Activated CD4-positive, alpha-beta T cell treated with anti-CD3 and anti-CD28 coated beads, Interleukin-2, amount 10 ng/mL, durations not matched to agents 7 days and 5 days (primary cell): ENCODE results near the gene EPN1. TPM values are rescaled to one million over a fixed set of nuclear protein-coding genes. Genes with fewer than 3 reads are reported as not detected.

ENCODE experiments used
- CTCF ChIA-PET: fragments of 350-600 bp; sonication (Branson Sonifier 250); formaldehyde crosslinking; loops from one replicate; lab custom pipeline; 2021; ENCODE audit warnings: antibody characterized with exemption; lab: Charles Lee
- POLR2A ChIA-PET: fragments of 350-600 bp; sonication (Branson Sonifier 250); formaldehyde crosslinking; loops from one replicate; lab custom pipeline; 2021; ENCODE audit warnings: antibody characterized with exemption; lab: Charles Lee
- DNase-seq: peaks from one replicate; pipeline ENCODE4 v3.0.0-alpha.2; 2020
- H3K27ac Mint-ChIP-seq: one replicate; pipeline ENCODE4 v1.8.0; 2021; ENCODE audit warnings: mild to moderate bottlenecking, moderate library complexity, mixed read lengths
- H3K27me3 Mint-ChIP-seq: one replicate; pipeline ENCODE4 v1.8.0; 2021; ENCODE audit warnings: mixed read lengths
- H3K36me3 Mint-ChIP-seq: one replicate; pipeline ENCODE4 v1.8.0; 2021; ENCODE audit warnings: low read depth, mixed read lengths
- H3K4me1 Mint-ChIP-seq: one replicate; pipeline ENCODE4 v1.8.0; 2021; ENCODE audit warnings: mixed read lengths
- H3K4me3 Mint-ChIP-seq: one replicate; pipeline ENCODE4 v1.8.0; 2021; ENCODE audit warnings: mild to moderate bottlenecking, moderate library complexity, mixed read lengths
- H3K9me3 Mint-ChIP-seq: one replicate; pipeline ENCODE4 v1.8.0; 2021; ENCODE audit warnings: mixed read lengths
- total RNA-seq, 2 experiments: library from RNA; stranded (reverse); gene quantifications; one replicate each; pipeline ENCODE4 v1.2.3, GENCODE V29; 2021

Gene EPN1
- total RNA-seq: 10 to 100 TPM; 50.8 to 64.2 TPM

DNA sequence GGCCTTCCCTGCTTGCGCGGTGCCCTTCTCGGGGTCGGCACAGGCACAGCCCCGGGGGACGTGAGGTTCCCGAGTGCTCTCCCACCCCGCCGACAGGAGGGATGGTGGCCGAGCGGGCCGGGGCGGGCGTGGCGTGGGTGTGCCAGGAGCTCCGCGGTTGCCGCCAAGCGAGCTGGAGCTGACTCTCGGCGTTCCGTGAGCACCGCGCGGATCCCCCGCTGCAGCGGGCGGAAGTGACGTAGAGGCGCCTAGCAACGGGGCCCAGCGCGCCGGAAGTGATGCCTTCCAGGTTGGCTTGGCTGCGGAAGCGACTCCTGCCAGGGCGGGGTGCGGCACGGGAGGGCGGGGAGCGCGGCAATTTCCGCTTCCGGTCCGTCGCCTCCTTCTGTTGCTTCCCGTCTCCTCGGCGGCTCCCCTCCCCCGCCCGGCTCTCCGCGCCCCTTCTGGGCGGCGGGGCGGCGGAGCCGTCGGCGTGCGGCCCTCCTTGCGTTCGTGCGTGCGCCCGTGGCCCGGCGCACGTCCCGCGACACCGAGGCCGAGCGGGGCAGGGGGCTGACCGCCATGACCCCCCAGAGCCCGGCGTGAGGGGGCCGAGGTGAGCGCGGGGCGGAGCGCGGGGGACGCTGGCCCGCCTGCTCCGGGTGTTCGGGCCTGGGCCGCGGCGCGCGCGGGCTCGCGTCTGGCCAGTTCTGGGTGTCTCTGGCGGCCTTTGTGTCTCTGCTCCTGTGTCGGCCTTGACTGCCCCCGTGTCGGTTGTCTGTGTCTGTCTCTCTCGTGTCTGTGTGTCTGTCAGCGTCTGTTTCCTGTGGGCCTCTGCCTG lies at the start of gene EPN1:
EPN1 (plus strand) TSS at position 386 of the 820 bp plus-strand sequence. CDS start 3,402 bp downstream, outside the sequence.
- DNase-seq: peak; percentile 98
- H3K9me3 Mint-ChIP-seq: no peaks in the 10 kb centered on the region
- peaks cover 45% of the 10 kb centered on the region for H3K36me3 Mint-ChIP-seq
- H3K27me3 Mint-ChIP-seq: no peaks in the 10 kb centered on the region
- peak within 1 kb of the TSS; percentile 90 for H3K27ac Mint-ChIP-seq
- peak within 1 kb of the TSS; percentile 94 for H3K4me3 Mint-ChIP-seq
- peaks cover 57% of the 10 kb centered on the region for H3K4me1 Mint-ChIP-seq
- ChIA-PET POLR2A (no interaction called here), CTCF (interaction anchor here (0.8 kb wide), 1 partner anchor 17 kb away, joined by 3 read pairs; no protein-coding TSS in a partner anchor)

DNA sequence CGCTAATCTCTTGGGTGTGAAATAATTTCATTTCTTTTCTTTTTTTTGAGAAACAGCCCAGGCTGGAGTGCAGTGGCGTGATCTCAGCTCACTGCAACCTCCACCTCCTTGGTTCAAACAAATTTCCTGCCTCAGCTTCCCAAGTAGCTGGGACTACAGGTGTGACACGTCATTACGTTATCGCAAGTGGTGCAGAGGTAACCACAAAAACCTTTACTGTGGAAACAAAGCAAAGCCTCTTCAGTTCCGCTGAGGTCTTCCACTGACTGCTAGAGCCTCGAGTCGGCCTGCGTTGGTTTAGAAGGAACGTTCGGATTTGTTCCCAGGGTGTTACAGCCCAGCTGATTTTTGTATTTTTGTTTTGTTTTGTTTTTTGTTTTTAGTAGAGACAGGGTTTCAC lies 48.7 kb upstream of the EPN1 start:
- ChIA-PET CTCF (interaction anchor here (1.1 to 4.7 kb wide), 8 partner anchors 14 to 122 kb away, joined by 3 to 19 read pairs (median 6); partner anchors contain the start of genes ZNF580 and ZNF581), POLR2A (no interaction called here)
- Mint-ChIP-seq H3K4me3 (peak overlapping the region; percentile 68), H3K27me3 (peaks cover 12% of the 10 kb centered on the region), H3K27ac (peak overlapping the region; percentile 91), H3K9me3 (peaks cover 3% of the 10 kb centered on the region), H3K36me3 (peaks cover 1% of the 10 kb centered on the region), H3K4me1 (peaks cover 41% of the 10 kb centered on the region)
- peak; percentile 84 for DNase-seq

DNA sequence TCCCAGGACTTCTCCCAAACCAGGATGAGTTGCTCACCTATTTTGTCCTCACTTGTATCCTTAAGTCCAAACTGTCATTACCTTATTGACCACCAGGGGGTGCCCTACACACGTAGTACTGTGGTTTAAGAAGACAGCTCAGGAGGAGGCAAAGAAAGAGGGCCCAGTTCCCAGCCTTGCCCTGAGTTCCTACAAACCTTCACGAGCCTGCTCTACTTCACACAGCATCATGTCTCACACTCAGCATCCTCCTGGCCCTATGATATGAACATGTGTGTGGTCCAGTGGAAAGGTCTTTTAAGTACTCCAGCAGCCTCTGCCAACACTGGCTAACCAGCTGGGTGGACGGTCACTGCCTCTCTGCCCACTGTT lies 42.6 kb upstream of the EPN1 start:
- H3K27me3 Mint-ChIP-seq: peaks cover 10% of the 10 kb centered on the region
- POLR2A ChIA-PET: no interaction called here
- no peaks in the 10 kb centered on the region for H3K9me3 Mint-ChIP-seq
- DNase-seq: peak; percentile 95
- no peak overlapping the region for H3K4me3 Mint-ChIP-seq
- CTCF ChIA-PET: interaction anchor here (0.6 to 4.5 kb wide), 23 partner anchors 8 to 1402 kb away, joined by 3 to 36 read pairs (median 4); partner anchors contain the start of genes CCDC106, FIZ1, NAT14 and U2AF2
- H3K4me1 Mint-ChIP-seq: peaks cover 49% of the 10 kb centered on the region
- H3K36me3 Mint-ChIP-seq: peaks cover 21% of the 10 kb centered on the region
- H3K27ac Mint-ChIP-seq: peak overlapping the region; percentile 33

DNA sequence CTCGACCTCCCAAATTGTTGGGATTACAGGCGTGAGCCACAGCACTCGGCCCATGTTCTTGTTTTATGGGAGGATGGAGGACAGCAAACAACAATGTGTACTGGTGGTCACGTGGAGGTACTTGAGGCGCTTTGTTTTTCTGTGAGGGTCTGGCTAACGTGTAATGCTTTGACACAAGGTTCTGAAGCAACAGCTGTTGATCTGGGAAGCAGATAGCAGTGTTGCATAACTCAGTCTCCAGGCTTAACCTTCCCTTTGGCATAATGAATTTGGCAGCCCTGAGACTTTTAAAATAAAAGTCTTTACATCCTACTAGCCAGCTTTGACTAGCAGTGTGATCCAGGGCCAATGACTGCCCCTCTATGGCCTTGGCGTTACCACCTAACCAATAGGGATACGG lies 41.2 kb upstream of the EPN1 start:
- Mint-ChIP-seq H3K27ac (no peak overlapping the region), H3K4me3 (no peak overlapping the region), H3K4me1 (peaks cover 54% of the 10 kb centered on the region), H3K27me3 (peaks cover 3% of the 10 kb centered on the region), H3K9me3 (no peaks in the 10 kb centered on the region), H3K36me3 (peaks cover 30% of the 10 kb centered on the region)
- no peak for DNase-seq
- ChIA-PET POLR2A (no interaction called here), CTCF (interaction anchor here (3.0 to 4.5 kb wide), 5 partner anchors 10 to 130 kb away, joined by 12 to 36 read pairs (median 17); partner anchors contain the start of genes CCDC106, U2AF2, ZNF784 and ZNF865)

DNA sequence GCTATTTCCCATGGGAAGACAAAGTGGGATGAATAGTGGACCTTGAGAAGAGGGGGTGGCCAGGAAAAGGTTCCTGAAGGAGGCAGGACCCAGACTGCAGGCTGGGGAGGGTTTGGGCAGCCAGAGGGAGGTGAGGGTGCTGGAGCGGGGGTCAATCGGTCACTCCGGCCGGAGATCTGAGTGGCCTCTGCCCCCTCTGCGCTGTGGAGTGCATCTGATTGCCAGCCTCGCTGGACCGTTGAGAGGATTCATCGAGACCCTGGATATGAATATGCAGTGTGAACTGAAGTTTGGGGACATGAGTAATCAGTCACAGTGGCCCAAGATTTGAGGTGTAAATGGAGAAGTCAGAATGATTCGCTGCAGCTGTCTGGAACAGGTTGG lies 39.7 kb upstream of the EPN1 start:
- Mint-ChIP-seq H3K36me3 (peaks cover 33% of the 10 kb centered on the region), H3K9me3 (peaks cover 3% of the 10 kb centered on the region), H3K27ac (peak overlapping the region; percentile 100), H3K4me3 (peak overlapping the region; percentile 99), H3K4me1 (peaks cover 65% of the 10 kb centered on the region), H3K27me3 (no peaks in the 10 kb centered on the region)
- ChIA-PET CTCF (interaction anchor here (1.0 to 3.0 kb wide), 5 partner anchors 7 to 19 kb away, joined by 3 to 17 read pairs (median 5); partner anchors contain the start of gene ZNF784), POLR2A (no interaction called here)
- DNase-seq: no peak

DNA sequence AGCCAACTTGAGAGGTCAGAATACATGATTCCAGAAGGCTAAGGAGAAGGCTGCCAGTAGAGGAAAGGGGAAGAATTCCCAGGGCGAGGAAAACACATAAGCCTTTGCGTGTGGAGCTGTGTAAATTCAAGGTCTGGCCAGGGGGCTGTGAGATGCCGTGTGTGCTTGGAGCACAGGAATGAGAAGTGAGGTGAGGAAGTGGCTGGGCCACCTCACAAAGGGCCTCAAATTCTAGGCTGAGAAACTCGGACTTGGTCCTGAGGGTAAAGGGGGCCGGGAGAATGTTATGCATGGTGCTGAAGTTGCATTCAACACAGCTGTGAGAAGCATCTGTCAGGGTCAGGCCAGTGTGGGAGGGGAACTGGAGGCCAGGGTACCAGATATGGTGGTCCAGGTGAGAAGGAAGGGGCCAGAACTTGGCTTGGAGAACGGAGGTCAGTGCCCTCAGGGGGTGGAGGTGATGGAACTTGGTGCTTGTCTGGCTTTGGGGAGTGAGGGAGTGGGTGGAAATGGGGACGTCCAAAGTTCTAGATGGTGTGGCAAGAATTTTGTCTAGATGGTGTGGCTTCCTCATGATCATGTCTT lies 39.1 kb upstream of the EPN1 start:
- Mint-ChIP-seq H3K4me1 (peaks cover 68% of the 10 kb centered on the region), H3K4me3 (peak overlapping the region; percentile 99), H3K36me3 (peaks cover 33% of the 10 kb centered on the region), H3K27ac (peak overlapping the region; percentile 100), H3K27me3 (no peaks in the 10 kb centered on the region), H3K9me3 (peaks cover 3% of the 10 kb centered on the region)
- CTCF ChIA-PET: interaction anchor here (1.6 to 2.9 kb wide), 2 partner anchors 11 to 18 kb away, joined by 4 to 16 read pairs; no protein-coding TSS in a partner anchor
- POLR2A ChIA-PET: no interaction called here
- no peak for DNase-seq

DNA sequence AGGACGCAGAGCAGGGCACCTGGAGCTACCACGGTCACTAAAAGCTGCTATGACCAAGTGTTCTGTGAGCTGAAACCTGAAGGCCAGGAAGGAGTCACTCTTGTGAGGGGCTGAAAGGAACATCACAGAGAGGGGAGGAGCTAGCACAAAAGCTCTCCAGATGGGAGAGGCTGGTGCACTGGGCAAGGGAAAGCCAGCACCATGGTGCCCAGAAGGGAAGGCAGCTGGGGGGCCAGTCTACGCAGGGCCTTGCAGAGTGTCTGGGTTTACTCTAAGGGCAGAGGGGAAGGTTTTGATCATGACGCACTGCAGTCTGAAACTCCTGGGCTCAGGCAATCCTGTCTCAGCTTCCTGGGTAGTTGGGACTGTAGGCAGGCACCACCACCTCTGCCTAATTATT lies 38.3 kb upstream of the EPN1 start:
- POLR2A ChIA-PET: no interaction called here
- peaks cover 38% of the 10 kb centered on the region for H3K36me3 Mint-ChIP-seq
- CTCF ChIA-PET: interaction anchor here (1.3 to 2.9 kb wide), 5 partner anchors 10 to 133 kb away, joined by 3 to 16 read pairs (median 4); partner anchors contain the start of gene ZNF865

DNA sequence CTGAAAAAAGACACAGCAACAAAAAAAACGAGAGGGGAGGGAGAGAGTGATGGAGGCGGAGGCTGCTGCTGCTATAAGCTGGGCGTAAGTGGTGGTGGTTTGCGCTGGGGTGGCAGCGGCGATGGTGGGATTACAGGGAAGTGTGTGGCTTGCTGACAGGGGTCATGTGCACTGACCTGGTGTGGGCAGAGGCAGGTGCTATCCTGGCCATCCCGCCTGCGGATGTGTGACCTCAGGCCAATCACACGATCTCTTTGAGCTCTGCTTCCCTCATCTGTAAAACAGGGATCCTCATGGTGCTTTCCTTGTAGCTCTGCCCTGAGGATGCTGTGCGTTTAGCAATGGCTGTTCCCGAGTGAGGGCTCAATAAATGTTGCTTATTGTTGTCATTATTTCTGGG lies 37.5 kb upstream of the EPN1 start:
- peaks cover 40% of the 10 kb centered on the region for H3K36me3 Mint-ChIP-seq
- POLR2A ChIA-PET: no interaction called here
- H3K27me3 Mint-ChIP-seq: no peaks in the 10 kb centered on the region
- CTCF ChIA-PET: interaction anchor here (1.3 to 2.9 kb wide), 6 partner anchors 10 to 133 kb away, joined by 3 to 16 read pairs (median 5); partner anchors contain the start of genes ZNF784 and ZNF865
- no peak overlapping the region for H3K4me3 Mint-ChIP-seq
- H3K27ac Mint-ChIP-seq: no peak overlapping the region
- H3K4me1 Mint-ChIP-seq: peaks cover 64% of the 10 kb centered on the region
- DNase-seq: no peak
- peaks cover 3% of the 10 kb centered on the region for H3K9me3 Mint-ChIP-seq

More for the DNA sequence above, 38.3 kb upstream of the EPN1 start:
- Mint-ChIP-seq H3K27me3 (no peaks in the 10 kb centered on the region), H3K9me3 (peaks cover 3% of the 10 kb centered on the region), H3K4me1 (peaks cover 67% of the 10 kb centered on the region), H3K27ac (peak overlapping the region; percentile 100), H3K4me3 (no peak overlapping the region)
- no peak for DNase-seq

DNA sequence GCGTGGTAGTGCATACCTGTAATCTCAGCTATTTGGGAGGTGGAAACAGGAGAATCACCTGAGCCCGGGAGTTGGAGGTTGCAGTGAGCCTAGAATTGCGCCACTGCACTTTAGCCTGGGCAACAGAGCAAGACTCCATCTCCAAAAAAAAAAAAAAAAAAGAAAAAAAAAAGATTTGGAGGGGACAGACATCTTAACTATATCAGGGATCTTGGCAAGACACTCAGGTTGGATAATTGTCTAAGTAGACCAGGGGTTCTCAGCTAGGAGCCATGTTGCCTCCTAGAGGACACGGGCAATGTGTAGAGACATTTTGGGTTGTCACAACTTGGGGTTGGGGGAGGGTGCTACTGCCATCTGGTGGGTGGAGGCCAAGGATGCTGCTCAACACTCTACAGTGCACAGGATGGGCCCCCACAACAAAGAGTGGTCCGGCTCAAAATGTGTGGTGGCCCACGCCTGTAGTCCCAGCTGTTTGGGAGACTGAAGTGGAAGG lies 36.1 kb upstream of the EPN1 start:
- peak; percentile 70 for DNase-seq
- H3K9me3 Mint-ChIP-seq: peaks cover 3% of the 10 kb centered on the region
- H3K27ac Mint-ChIP-seq: peak overlapping the region; percentile 78
- peaks cover 67% of the 10 kb centered on the region for H3K4me1 Mint-ChIP-seq
- ChIA-PET POLR2A (interaction anchor here (0.7 kb wide), 1 partner anchor 486 kb away, joined by 4 read pairs; no protein-coding TSS in a partner anchor), CTCF (interaction anchor here (0.6 to 2.7 kb wide), 10 partner anchors 8 to 170 kb away, joined by 3 to 10 read pairs (median 6); partner anchors contain the start of genes U2AF2 and ZNF784)
- peaks cover 46% of the 10 kb centered on the region for H3K36me3 Mint-ChIP-seq
- H3K4me3 Mint-ChIP-seq: no peak overlapping the region
- H3K27me3 Mint-ChIP-seq: no peaks in the 10 kb centered on the region

DNA sequence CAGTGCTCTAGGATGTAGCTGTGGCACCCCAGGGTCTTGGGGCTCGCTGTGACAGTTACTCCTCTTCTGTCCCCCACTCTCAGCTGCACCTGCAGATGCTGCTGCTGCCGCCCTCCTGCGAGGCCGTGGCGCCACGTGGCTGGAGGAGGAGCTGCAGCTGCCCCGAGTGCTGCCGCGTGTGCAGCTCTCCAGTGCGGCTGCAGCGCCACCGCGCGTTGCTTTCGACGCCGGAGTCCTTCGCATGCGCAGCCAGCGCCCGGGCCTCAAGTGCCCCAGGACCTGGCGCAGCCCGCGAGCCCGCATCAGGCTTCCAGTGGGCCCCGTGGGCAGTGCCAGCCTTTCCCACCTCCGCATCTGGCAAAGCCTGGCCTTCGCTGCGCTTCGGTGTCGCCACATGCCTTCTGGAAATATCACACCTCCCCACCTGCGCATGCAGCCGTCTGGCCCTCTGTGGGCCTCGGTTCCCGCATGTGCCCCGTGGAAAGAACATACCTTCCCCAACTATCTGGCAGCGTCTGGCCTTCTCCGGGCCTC lies 34.9 kb upstream of the EPN1 start:
- DNase-seq: peak; percentile 73
- ChIA-PET CTCF (interaction anchor here (0.8 to 2.1 kb wide), 13 partner anchors 9 to 136 kb away, joined by 3 to 10 read pairs (median 5); partner anchors contain the start of genes U2AF2, ZNF784 and ZNF865), POLR2A (no interaction called here)
- Mint-ChIP-seq H3K9me3 (peaks cover 3% of the 10 kb centered on the region), H3K4me3 (peak overlapping the region; percentile 72), H3K4me1 (peaks cover 67% of the 10 kb centered on the region), H3K36me3 (peaks cover 42% of the 10 kb centered on the region), H3K27ac (peak overlapping the region; percentile 86), H3K27me3 (no peaks in the 10 kb centered on the region)

DNA sequence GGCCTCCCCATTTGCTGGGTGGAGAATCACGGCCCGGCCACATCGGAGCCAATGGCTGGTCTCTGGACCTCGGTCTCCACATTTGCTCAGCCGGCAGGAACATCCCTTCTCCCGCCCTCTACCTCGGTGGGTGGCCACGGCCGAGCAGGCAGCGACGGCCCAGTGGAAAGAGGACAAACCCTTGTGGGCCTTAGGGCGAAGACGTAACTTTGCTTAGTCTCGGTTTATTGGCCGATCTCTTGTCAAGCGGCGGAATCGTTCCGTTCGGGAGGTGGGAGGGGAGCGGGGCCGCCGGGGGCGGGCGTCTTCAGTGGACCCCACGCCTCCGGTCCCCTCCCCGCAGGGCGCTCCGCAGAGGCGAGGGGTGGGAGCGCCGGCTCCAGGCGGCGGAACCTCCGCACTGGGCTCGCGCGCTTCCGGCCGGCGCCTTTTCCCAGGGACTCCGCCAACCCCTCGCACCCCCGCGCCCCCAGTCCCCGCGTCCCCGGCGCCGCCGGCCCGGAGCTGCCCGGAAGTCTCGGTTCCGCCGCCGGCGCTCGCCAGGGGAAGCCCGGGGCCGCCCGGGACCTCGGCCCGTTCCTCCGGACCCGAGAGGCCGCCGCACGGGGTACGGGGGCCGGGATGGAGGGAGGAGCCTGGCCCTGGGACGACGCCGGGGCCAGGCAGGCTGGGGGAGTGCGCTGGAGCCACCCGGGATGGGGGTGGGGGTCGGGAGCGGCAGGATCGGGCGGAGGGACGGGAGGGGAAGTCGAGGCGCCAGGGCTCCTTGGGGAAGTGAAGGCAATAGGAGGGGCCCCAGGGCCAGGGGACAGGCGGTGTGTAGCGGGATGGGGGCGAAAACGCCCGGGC lies 34.2 kb upstream of the EPN1 start, which contains the start of gene ZNF580:
ZNF580 (plus strand) TSS at position 426 of the 849 bp plus-strand sequence. CDS start 1,507 bp downstream, outside the sequence.
- peak; percentile 50 for DNase-seq
- peaks cover 41% of the 10 kb centered on the region for H3K36me3 Mint-ChIP-seq
- CTCF ChIA-PET: interaction anchor here (0.9 to 2.1 kb wide), 10 partner anchors 8 to 137 kb away, joined by 3 to 8 read pairs (median 6); partner anchors contain the start of genes U2AF2 and ZNF865
- POLR2A ChIA-PET: no interaction called here
- H3K4me1 Mint-ChIP-seq: peaks cover 67% of the 10 kb centered on the region
- peak within 1 kb of the TSS; percentile 93 for H3K4me3 Mint-ChIP-seq
- H3K27me3 Mint-ChIP-seq: no peaks in the 10 kb centered on the region
- peaks cover 3% of the 10 kb centered on the region for H3K9me3 Mint-ChIP-seq
- H3K27ac Mint-ChIP-seq: peak within 1 kb of the TSS; percentile 95
